Measurements from ENCODE around the gene SLC27A3.

The SLC27A3 gene

GRCh38 chr1:153799566-153800465 is 24.6 kb downstream of the SLC27A3 start:
- DNase-seq (ENCODE audit: low read depth), result no peak

GRCh38 chr1:153800516-153800915 is 25.3 kb downstream of the SLC27A3 start:
- no peak for DNase-seq (ENCODE audit: low read depth)

GRCh38 chr1:153801028-153801625 is 25.9 kb downstream of the SLC27A3 start:
- DNase-seq (ENCODE audit: low read depth), result no peak

- no peak for DNase-seq (ENCODE audit: low read depth)
Measured at GRCh38 chr1:153801786-153802697, 26.8 kb downstream of the SLC27A3 start.

- DNase-seq (ENCODE audit: low read depth), result no peak
Measured at GRCh38 chr1:153803470-153804056, 28.4 kb downstream of the SLC27A3 start.

GRCh38 chr1:153804112-153804511 is 28.9 kb downstream of the SLC27A3 start:
- no peak for DNase-seq (ENCODE audit: low read depth)

- DNase-seq (ENCODE audit: low read depth), result peak; percentile 29
Measured at GRCh38 chr1:153805042-153805745, 30.0 kb downstream of the SLC27A3 start.

GRCh38 chr1:153805886-153806719 is 30.9 kb downstream of the SLC27A3 start:
- DNase-seq (ENCODE audit: low read depth), result no peak

- DNase-seq (ENCODE audit: low read depth), result no peak
Measured at GRCh38 chr1:153816283-153816889, 41.2 kb downstream of the SLC27A3 start.

- no peak for DNase-seq (ENCODE audit: low read depth)
Measured at GRCh38 chr1:153818876-153819275, 43.7 kb downstream of the SLC27A3 start.

- DNase-seq (ENCODE audit: low read depth), result no peak
Measured at GRCh38 chr1:153827168-153827964, 52.2 kb downstream of the SLC27A3 start.
